NT2/D1 (cell line): Measurements from ENCODE around the gene GTPBP3.

Experiments
- DNase-seq: peaks from one replicate; pipeline ENCODE4 v3.0.0-alpha.2; 2011; ENCODE audit warnings: low read depth, low spot score
- H3K27me3 ChIP-seq: 2 replicates; pipeline ENCODE4 v1.6.0; 2011; ENCODE audit warnings: mild to moderate bottlenecking; ENCODE audit not compliant: insufficient read length, insufficient read depth
- H3K36me3 ChIP-seq: 2 replicates; pipeline ENCODE4 v1.6.1; 2011; ENCODE audit warnings: mild to moderate bottlenecking, low read length, mixed read lengths; ENCODE audit not compliant: insufficient read depth, insufficient read length
- H3K4me1 ChIP-seq: 2 replicates; pipeline ENCODE4 v1.5.1; 2011; ENCODE audit not compliant: insufficient read depth, insufficient read length
- H3K4me3 ChIP-seq: 2 replicates; pipeline ENCODE4 v1.5.1; 2011; ENCODE audit warnings: low read depth; ENCODE audit not compliant: insufficient read length
- H3K9ac ChIP-seq: 2 replicates; pipeline ENCODE4 v1.6.0; 2011; ENCODE audit warnings: low read depth; ENCODE audit not compliant: insufficient read length
- H3K9me3 ChIP-seq: 2 replicates; pipeline ENCODE4 v1.5.1; 2011; ENCODE audit warnings: mild to moderate bottlenecking, low read length; ENCODE audit not compliant: insufficient read depth
- SUZ12 ChIP-seq: IDR thresholded peaks from 2 replicates; pipeline ENCODE4 v1.6.1; 2011; ENCODE audit not compliant: insufficient read length, insufficient read depth; ENCODE audit errors: extremely low read depth
- YY1 ChIP-seq: IDR thresholded peaks from 2 replicates; pipeline ENCODE4 v1.6.1; 2011; ENCODE audit not compliant: insufficient read length, insufficient read depth
- ZNF274 ChIP-seq: IDR thresholded peaks from 2 replicates; pipeline ENCODE4 v1.6.1; 2011; ENCODE audit warnings: mild to moderate bottlenecking, low read depth, low read length

Gene GTPBP3

GRCh38 chr19:17296273-17296672 lies 41.1 kb upstream of the GTPBP3 start:
- no peak overlapping the region for H3K9ac ChIP-seq
- H3K27me3 ChIP-seq = no peaks in the 10 kb centered on the region
- DNase-seq = no peak
- TF ChIP-seq YY1 (no peak), ZNF274 (no peak), SUZ12 (no peak)
- H3K9me3 ChIP-seq = peaks cover 14% of the 10 kb centered on the region; the same call in 1 of the 2 replicates
- peaks cover 33% of the 10 kb centered on the region for H3K36me3 ChIP-seq
- peaks cover 7% of the 10 kb centered on the region for H3K4me1 ChIP-seq
- H3K4me3 ChIP-seq = no peak overlapping the region

GRCh38 chr19:17296976-17297375 lies 40.4 kb upstream of the GTPBP3 start:
- H3K4me3 ChIP-seq = no peak overlapping the region

GRCh38 chr19:17300992-17301619 lies 36.2 kb upstream of the GTPBP3 start:
- Histone ChIP-seq H3K4me1 (peaks cover 9% of the 10 kb centered on the region), H3K27me3 (no peaks in the 10 kb centered on the region), H3K9me3 (peaks cover 14% of the 10 kb centered on the region; the same call in 1 of the 2 replicates), H3K4me3 (no peak overlapping the region), H3K9ac (no peak overlapping the region), H3K36me3 (peaks cover 25% of the 10 kb centered on the region)
- TF ChIP-seq ZNF274 = no peak
- TF ChIP-seq YY1 = no peak
- TF ChIP-seq SUZ12 = no peak
- DNase-seq = no peak

More at GRCh38 chr19:17296976-17297375, 40.4 kb upstream of the GTPBP3 start:
- Histone ChIP-seq H3K27me3 (no peaks in the 10 kb centered on the region), H3K9ac (no peak overlapping the region), H3K36me3 (peaks cover 39% of the 10 kb centered on the region), H3K9me3 (peaks cover 14% of the 10 kb centered on the region; the same call in 1 of the 2 replicates), H3K4me1 (peaks cover 11% of the 10 kb centered on the region)
- no peak for DNase-seq
- TF ChIP-seq SUZ12 (no peak), YY1 (no peak), ZNF274 (no peak)

GRCh38 chr19:17302391-17303166 lies 34.8 kb upstream of the GTPBP3 start:
- DNase-seq = no peak
- TF ChIP-seq ZNF274 = no peak
- TF ChIP-seq YY1 = no peak
- no peak for TF ChIP-seq SUZ12
- Histone ChIP-seq H3K27me3 (no peaks in the 10 kb centered on the region), H3K9me3 (peaks cover 10% of the 10 kb centered on the region; the same call in 1 of the 2 replicates), H3K9ac (peak overlapping the region; percentile 80), H3K4me3 (peak overlapping the region; percentile 61), H3K36me3 (peaks cover 22% of the 10 kb centered on the region), H3K4me1 (peaks cover 9% of the 10 kb centered on the region)

GRCh38 chr19:17303167-17303939 lies 34.0 kb upstream of the GTPBP3 start, which contains the start of gene ABHD8:
Gene ABHD8 (minus strand): TSS chr19:17303425. CDS start chr19:17301616, 1,809 bp downstream.
- Histone ChIP-seq H3K9me3 (peaks cover 3% of the 10 kb centered on the region; the same call in 1 of the 2 replicates), H3K27me3 (no peaks in the 10 kb centered on the region), H3K36me3 (peaks cover 19% of the 10 kb centered on the region), H3K4me1 (peaks cover 9% of the 10 kb centered on the region), H3K4me3 (peak within 1 kb of the TSS; percentile 61), H3K9ac (peak within 1 kb of the TSS; percentile 80)
- DNase-seq = peak; percentile 97
- TF ChIP-seq SUZ12 (no peak), ZNF274 (no peak), YY1 (no peak)

GRCh38 chr19:17303940-17304267 lies 33.4 kb upstream of the GTPBP3 start:
- Histone ChIP-seq H3K27me3 (no peaks in the 10 kb centered on the region), H3K36me3 (peaks cover 16% of the 10 kb centered on the region), H3K9me3 (no peaks in the 10 kb centered on the region), H3K9ac (no peak overlapping the region), H3K4me3 (no peak overlapping the region), H3K4me1 (peaks cover 9% of the 10 kb centered on the region)
- TF ChIP-seq SUZ12 (no peak), ZNF274 (no peak), YY1 (no peak)
- no peak for DNase-seq
